ENCODE results near the gene RAD54L2. TPM values are rescaled to one million over a fixed set of nuclear protein-coding genes. Genes with fewer than 3 reads are reported as not detected.

The RAD54L2 gene
- total and polyA plus RNA-seq, 9 of the 15 experiments (the other 6 are each of a cell fraction or from before 2014, with no cell fraction given), result 1.3 to 12.2 (median 5.4) TPM

DNA sequence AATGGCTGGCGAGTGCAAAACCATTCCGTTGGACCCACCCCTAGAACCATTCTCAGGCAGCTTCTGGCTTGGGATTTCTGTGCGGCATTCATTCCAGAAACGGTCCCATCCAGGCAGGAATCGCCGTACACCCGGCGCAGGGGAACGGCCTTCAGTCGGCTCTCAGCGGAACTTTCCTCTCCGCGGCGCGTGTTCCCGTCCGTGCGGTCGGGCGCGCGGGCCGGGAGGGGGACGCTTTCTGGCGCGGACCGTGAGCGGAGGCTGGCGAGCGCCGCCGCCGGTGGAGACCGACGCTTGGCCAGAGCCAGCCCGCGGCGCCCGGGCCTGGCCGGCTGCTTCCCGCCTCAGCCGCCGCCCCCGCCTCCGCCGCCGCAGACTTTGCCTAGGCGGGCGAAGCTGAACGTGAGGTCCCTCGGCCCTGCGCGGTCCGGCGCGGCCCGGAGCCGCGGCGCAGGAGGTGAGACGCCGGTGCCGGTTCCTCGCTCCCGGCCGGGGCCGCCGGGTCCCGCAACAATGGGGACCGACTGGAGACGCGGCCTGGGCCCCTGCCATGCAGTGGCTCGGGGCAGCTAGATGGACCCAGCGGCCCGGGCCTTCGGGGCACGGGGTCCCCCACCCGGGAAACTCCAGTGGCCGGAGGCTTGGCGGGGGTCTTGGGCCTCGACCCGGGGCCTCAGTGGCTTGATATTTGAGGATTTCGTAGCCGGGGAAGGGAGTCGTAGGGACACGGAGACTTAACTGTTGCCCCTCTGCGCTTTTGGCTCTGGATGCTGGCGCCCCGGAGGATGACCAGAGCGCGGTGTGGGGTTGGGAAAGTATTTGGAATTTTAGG, at the start of gene RAD54L2 (continued):
- TF ChIP-seq SMAD4 (CRISPR knock-in tag; conservative IDR thresholded peaks at IDR 0.05) (peak; percentile 80), ZNF384 (IDR thresholded peaks at IDR 0.05; ENCODE audit: low read depth, low read length) (no peak), ZNF217 (CRISPR knock-in tag; IDR thresholded peaks at IDR 0.05) (no peak), MCM3 (IDR thresholded peaks at IDR 0.05) (no peak), ZNF592 (IDR thresholded peaks at IDR 0.05) (peak; percentile 51; the same call in 1 of the 2 replicates), DNMT1 (IDR thresholded peaks at IDR 0.05) (no peak), BRD9 (IDR thresholded peaks at IDR 0.05; ENCODE audit: low read depth, partially characterized antibody) (no peak), XRCC3 (IDR thresholded peaks at IDR 0.05) (no peak), RBM15 (IDR thresholded peaks at IDR 0.05; ENCODE audit: insufficient read depth, low read length) (no peak), E2F8 (IDR thresholded peaks at IDR 0.05; ENCODE audit: low read depth, partially characterized antibody) (no peak), POLR2B (IDR thresholded peaks at IDR 0.05; ENCODE audit: low read depth, partially characterized antibody) (peak; percentile 33)
- TF ChIP-seq, protein P1, sequence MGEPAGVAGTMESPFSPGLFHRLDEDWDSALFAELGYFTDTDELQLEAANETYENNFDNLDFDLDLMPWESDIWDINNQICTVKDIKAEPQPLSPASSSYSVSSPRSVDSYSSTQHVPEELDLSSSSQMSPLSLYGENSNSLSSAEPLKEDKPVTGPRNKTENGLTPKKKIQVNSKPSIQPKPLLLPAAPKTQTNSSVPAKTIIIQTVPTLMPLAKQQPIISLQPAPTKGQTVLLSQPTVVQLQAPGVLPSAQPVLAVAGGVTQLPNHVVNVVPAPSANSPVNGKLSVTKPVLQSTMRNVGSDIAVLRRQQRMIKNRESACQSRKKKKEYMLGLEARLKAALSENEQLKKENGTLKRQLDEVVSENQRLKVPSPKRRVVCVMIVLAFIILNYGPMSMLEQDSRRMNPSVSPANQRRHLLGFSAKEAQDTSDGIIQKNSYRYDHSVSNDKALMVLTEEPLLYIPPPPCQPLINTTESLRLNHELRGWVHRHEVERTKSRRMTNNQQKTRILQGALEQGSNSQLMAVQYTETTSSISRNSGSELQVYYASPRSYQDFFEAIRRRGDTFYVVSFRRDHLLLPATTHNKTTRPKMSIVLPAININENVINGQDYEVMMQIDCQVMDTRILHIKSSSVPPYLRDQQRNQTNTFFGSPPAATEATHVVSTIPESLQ (CRISPR knock-in tag; IDR thresholded peaks at IDR 0.05), result 0 out of 2 replicates have a peak, but pooled peaks have one; percentile 49
- TF ChIP-seq, protein P2, sequence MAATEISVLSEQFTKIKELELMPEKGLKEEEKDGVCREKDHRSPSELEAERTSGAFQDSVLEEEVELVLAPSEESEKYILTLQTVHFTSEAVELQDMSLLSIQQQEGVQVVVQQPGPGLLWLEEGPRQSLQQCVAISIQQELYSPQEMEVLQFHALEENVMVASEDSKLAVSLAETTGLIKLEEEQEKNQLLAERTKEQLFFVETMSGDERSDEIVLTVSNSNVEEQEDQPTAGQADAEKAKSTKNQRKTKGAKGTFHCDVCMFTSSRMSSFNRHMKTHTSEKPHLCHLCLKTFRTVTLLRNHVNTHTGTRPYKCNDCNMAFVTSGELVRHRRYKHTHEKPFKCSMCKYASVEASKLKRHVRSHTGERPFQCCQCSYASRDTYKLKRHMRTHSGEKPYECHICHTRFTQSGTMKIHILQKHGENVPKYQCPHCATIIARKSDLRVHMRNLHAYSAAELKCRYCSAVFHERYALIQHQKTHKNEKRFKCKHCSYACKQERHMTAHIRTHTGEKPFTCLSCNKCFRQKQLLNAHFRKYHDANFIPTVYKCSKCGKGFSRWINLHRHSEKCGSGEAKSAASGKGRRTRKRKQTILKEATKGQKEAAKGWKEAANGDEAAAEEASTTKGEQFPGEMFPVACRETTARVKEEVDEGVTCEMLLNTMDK (IDR thresholded peaks at IDR 0.05; ENCODE audit: borderline replicate concordance, insufficient read depth, low read depth, low read length, poor library complexity, severe bottlenecking), result peak; percentile 81

All from K562 (cell line).